Measurements from ENCODE around the gene SLC45A1. TPM values are rescaled to one million over a fixed set of nuclear protein-coding genes. Genes with fewer than 3 reads are reported as not detected.

The SLC45A1 gene
- total RNA-seq, 1 donor from 2014 or later, result 0.79 TPM

- DNase-seq (ENCODE audit: low read depth), result no peak
- Histone ChIP-seq H3K36me3 (ENCODE audit: control insufficient read depth, insufficient read depth, low read length) (peaks cover 9% of the 10 kb centered on the region), H3K4me3 (ENCODE audit: low read depth, low read length) (no peak overlapping the region), H3K27me3 (ENCODE audit: control insufficient read depth, insufficient read depth, low read length) (no peaks in the 10 kb centered on the region)
- TF ChIP-seq, protein P1, sequence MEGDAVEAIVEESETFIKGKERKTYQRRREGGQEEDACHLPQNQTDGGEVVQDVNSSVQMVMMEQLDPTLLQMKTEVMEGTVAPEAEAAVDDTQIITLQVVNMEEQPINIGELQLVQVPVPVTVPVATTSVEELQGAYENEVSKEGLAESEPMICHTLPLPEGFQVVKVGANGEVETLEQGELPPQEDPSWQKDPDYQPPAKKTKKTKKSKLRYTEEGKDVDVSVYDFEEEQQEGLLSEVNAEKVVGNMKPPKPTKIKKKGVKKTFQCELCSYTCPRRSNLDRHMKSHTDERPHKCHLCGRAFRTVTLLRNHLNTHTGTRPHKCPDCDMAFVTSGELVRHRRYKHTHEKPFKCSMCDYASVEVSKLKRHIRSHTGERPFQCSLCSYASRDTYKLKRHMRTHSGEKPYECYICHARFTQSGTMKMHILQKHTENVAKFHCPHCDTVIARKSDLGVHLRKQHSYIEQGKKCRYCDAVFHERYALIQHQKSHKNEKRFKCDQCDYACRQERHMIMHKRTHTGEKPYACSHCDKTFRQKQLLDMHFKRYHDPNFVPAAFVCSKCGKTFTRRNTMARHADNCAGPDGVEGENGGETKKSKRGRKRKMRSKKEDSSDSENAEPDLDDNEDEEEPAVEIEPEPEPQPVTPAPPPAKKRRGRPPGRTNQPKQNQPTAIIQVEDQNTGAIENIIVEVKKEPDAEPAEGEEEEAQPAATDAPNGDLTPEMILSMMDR (IDR thresholded peaks at IDR 0.05; ENCODE audit: insufficient read depth, low read length, poor library complexity, severe bottlenecking), result no peak
Observed at GRCh38 chr1:8358897-8359616, 41.1 kb downstream of the SLC45A1 start.

- H3K27me3 ChIP-seq (ENCODE audit: control insufficient read depth, insufficient read depth, low read length), result no peaks in the 10 kb centered on the region
- peaks cover 9% of the 10 kb centered on the region for H3K36me3 ChIP-seq (ENCODE audit: control insufficient read depth, insufficient read depth, low read length)
- TF ChIP-seq, protein P1 (IDR thresholded peaks at IDR 0.05; ENCODE audit: insufficient read depth, low read length, poor library complexity, severe bottlenecking), result no peak
Observed at GRCh38 chr1:8359617-8360481, 41.9 kb downstream of the SLC45A1 start.

GRCh38 chr1:8360493-8361197 lies 42.7 kb downstream of the SLC45A1 start:
- TF ChIP-seq, protein P1 (IDR thresholded peaks at IDR 0.05; ENCODE audit: insufficient read depth, low read length, poor library complexity, severe bottlenecking), result no peak
- H3K36me3 ChIP-seq (ENCODE audit: control insufficient read depth, insufficient read depth, low read length), result peaks cover 9% of the 10 kb centered on the region
- DNase-seq (ENCODE audit: low read depth), result no peak
- H3K4me3 ChIP-seq (ENCODE audit: low read depth, low read length), result no peak overlapping the region
- no peaks in the 10 kb centered on the region for H3K27me3 ChIP-seq (ENCODE audit: control insufficient read depth, insufficient read depth, low read length)

More at GRCh38 chr1:8359617-8360481, 41.9 kb downstream of the SLC45A1 start:
- no peak overlapping the region for H3K4me3 ChIP-seq (ENCODE audit: low read depth, low read length)
- DNase-seq (ENCODE audit: low read depth), result no peak

DNA sequence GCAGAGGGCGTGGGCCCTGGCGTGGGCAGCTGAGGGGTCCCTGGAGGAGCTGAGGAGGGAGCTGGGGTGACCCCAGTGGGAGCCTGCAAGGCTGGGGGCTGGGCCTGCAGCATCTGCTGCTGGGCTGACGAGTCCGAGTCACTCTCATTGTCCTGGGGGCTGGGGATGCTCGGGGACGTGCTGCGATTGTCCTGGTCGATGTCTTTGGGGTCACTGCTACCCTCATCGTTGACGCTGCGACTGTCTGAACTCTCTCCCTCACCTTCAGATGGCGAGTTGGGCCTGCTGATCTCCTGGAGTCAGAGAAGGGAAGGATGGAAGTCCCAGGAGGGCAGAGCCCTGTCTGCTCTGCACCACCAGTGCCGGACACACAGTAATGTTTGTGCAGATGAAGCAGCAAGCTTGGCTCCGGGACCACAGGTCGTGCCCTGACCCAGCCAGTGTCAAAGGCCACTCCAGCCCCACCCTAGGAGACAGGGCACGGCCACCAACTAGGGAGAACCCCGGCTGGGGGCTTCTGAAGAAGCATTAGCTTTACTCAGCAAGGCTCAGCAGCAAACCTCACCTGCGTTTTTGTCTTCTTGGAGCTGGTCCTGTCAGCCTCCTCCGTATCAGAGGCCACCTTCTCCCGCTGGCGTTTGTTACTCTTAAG lies 43.4 kb downstream of the SLC45A1 start:
- no peak for DNase-seq (ENCODE audit: low read depth)
- no peak overlapping the region for H3K4me3 ChIP-seq (ENCODE audit: low read depth, low read length)
- TF ChIP-seq, protein P1 (IDR thresholded peaks at IDR 0.05; ENCODE audit: insufficient read depth, low read length, poor library complexity, severe bottlenecking), result no peak
- H3K36me3 ChIP-seq (ENCODE audit: control insufficient read depth, insufficient read depth, low read length), result peaks cover 7% of the 10 kb centered on the region
- H3K27me3 ChIP-seq (ENCODE audit: control insufficient read depth, insufficient read depth, low read length), result no peaks in the 10 kb centered on the region

GRCh38 chr1:8362701-8363101 lies 44.8 kb downstream of the SLC45A1 start:
- Histone ChIP-seq H3K27me3 (ENCODE audit: control insufficient read depth, insufficient read depth, low read length) (no peaks in the 10 kb centered on the region), H3K4me3 (ENCODE audit: low read depth, low read length) (no peak overlapping the region), H3K36me3 (ENCODE audit: control insufficient read depth, insufficient read depth, low read length) (peaks cover 3% of the 10 kb centered on the region)
- TF ChIP-seq, protein P1 (IDR thresholded peaks at IDR 0.05; ENCODE audit: insufficient read depth, low read length, poor library complexity, severe bottlenecking), result no peak
- no peak for DNase-seq (ENCODE audit: low read depth)
